CD4-positive, alpha-beta memory T cell (primary cell): ENCODE results near the gene MIOX. TPM values are rescaled to one million over a fixed set of nuclear protein-coding genes. Genes with fewer than 3 reads are reported as not detected.
"Not testable (repeated sequence)": the region's sequence is repeated elsewhere in the genome, so short reads cannot be mapped to it uniquely, and the experiment has no call there.

Experiments used
- CTCF ChIA-PET: fragments of 350-600 bp; sonication (Branson Sonifier 250); formaldehyde crosslinking; loops from one replicate; lab custom pipeline; 2021; ENCODE audit warnings: inconsistent platforms; ENCODE audit not compliant: partially characterized antibody; lab: Charles Lee
- POLR2A ChIA-PET: fragments of 350-600 bp; sonication (Branson Sonifier 250); formaldehyde crosslinking; loops from one replicate; lab custom pipeline; 2021; ENCODE audit not compliant: partially characterized antibody; lab: Charles Lee
- DNase-seq, 5 donors: peaks; one replicate each; pipeline versions ENCODE4 v3.0.0 to v3.0.0-alpha.2; 2020 to 2022; ENCODE audit warnings: mixed read lengths in 1 of 5
- H3K27ac ChIP-seq: one replicate; pipeline ENCODE4 v1.7.0; 2013; ENCODE audit warnings: low read depth, low read length
- H3K27me3 ChIP-seq: 2 replicates; pipeline ENCODE4 v1.7.0; 2013; ENCODE audit warnings: mild to moderate bottlenecking, low read length, moderate library complexity; ENCODE audit not compliant: insufficient read depth
- H3K36me3 ChIP-seq: 2 replicates; pipeline ENCODE4 v1.7.0; 2013; ENCODE audit warnings: mild to moderate bottlenecking, low read length, moderate library complexity; ENCODE audit not compliant: insufficient read depth
- H3K4me1 ChIP-seq: 2 replicates; pipeline ENCODE4 v1.7.0; 2013; ENCODE audit warnings: mild to moderate bottlenecking, low read length, moderate library complexity; ENCODE audit not compliant: insufficient read depth
- H3K4me3 ChIP-seq, 2 donors: one replicate each; pipeline ENCODE4 v1.7.0; 2013; ENCODE audit warnings: low read length in 2 of 2, mild to moderate bottlenecking in 1 of 2
- H3K9me3 ChIP-seq, 2 donors: one replicate each; pipeline ENCODE4 v1.7.0; 2013; ENCODE audit warnings: low read length in 2 of 2, control low read depth in 1 of 2; ENCODE audit not compliant: control insufficient read depth in 1 of 2
- H3K27ac Mint-ChIP-seq, 7 donors: one replicate each; pipeline ENCODE4 v1.8.0; 2020 to 2021; ENCODE audit warnings: mixed read lengths in 7 of 7, mild to moderate bottlenecking in 6 of 7, inconsistent platforms in 3 of 7, moderate library complexity in 3 of 7
- H3K27me3 Mint-ChIP-seq, 2 donors: one replicate each; pipeline ENCODE4 v1.8.0; 2020 to 2021; ENCODE audit warnings: mixed read lengths in 2 of 2
- H3K36me3 Mint-ChIP-seq, 2 donors: one replicate each; pipeline ENCODE4 v1.8.0; 2020 to 2021; ENCODE audit warnings: mixed read lengths in 2 of 2, inconsistent platforms in 1 of 2, mild to moderate bottlenecking in 1 of 2
- H3K4me1 Mint-ChIP-seq, 4 donors: one replicate each; pipeline ENCODE4 v1.8.0; 2020 to 2021; ENCODE audit warnings: mixed read lengths in 4 of 4, mild to moderate bottlenecking in 1 of 4
- H3K4me3 Mint-ChIP-seq, 8 donors: one replicate each; pipeline ENCODE4 v1.8.0; 2020 to 2021; ENCODE audit warnings: mixed read lengths in 8 of 8, mild to moderate bottlenecking in 7 of 8, moderate library complexity in 6 of 8, inconsistent platforms in 3 of 8
- H3K9me3 Mint-ChIP-seq, 8 donors: one replicate each; pipeline ENCODE4 v1.8.0; 2020 to 2021; ENCODE audit warnings: mixed read lengths in 8 of 8, mild to moderate bottlenecking in 5 of 8, inconsistent platforms in 3 of 8, moderate library complexity in 1 of 8
- intact Hi-C: fragments of 100-400 bp; cut with micrococcal nuclease; formaldehyde crosslinking; loops from one replicate; pipeline ENCODE4 v1.15.1; 2023
- polyA plus RNA-seq, 2 donors: library from polyadenylated mRNA; unstranded; fragments of 300-500 nt; fragmentation: Illumina TruSeq; gene quantifications; one replicate each; pipeline ENCODE4 v1.2.3, GENCODE V29; 2021
- total RNA-seq, 2 experiments: library from RNA; stranded (reverse); gene quantifications; one replicate each; pipeline ENCODE4 v1.2.3, GENCODE V29; 2021

The MIOX gene
- total and polyA plus RNA-seq, 4 experiments from 2014 or later, result not detected

- Histone ChIP-seq H3K4me1 (peaks cover 45% of the 10 kb centered on the region), H3K4me3 (no peak overlapping the region), H3K27ac (peak overlapping the region; percentile 96), H3K27me3 (no peaks in the 10 kb centered on the region), H3K36me3 (no peaks in the 10 kb centered on the region), H3K9me3 (no peaks in the 10 kb centered on the region)
- POLR2A ChIA-PET, result interaction anchor here (1.4 to 10.4 kb wide), 9 partner anchors 5 to 88 kb away, joined by 3 to 321 read pairs (median 16); partner anchors contain the start of genes KLHDC7B, LMF2, NCAPH2 and SCO2
- CTCF ChIA-PET, result no interaction called here
- Mint-ChIP-seq H3K4me3 (peak overlapping the region; percentile 5 to 87 (median 56)), H3K9me3 (peaks cover 0 to 3% (median 0%) of the 10 kb centered on the region in 8 donors), H3K27ac (peak overlapping the region; percentile 81 to 97 (median 88)), H3K36me3 (no peaks in the 10 kb centered on the region), H3K27me3 (no peaks in the 10 kb centered on the region), H3K4me1 (peaks cover 11 to 43% (median 30%) of the 10 kb centered on the region in 4 donors)
- DNase-seq, result no peak
- intact Hi-C loops, result no loop called here
Measured at GRCh38 chr22:50532824-50533796, 46.5 kb downstream of the MIOX start.

GRCh38 chr22:50533856-50534711 lies 47.4 kb downstream of the MIOX start:
- CTCF ChIA-PET, result interaction anchor here (0.8 to 2.3 kb wide), 2 partner anchors 8 to 87 kb away, joined by 4 to 8 read pairs; partner anchors contain the start of gene SCO2
- H3K9me3 ChIP-seq, intact Hi-C loops, H3K36me3 Mint-ChIP-seq, H3K27me3 Mint-ChIP-seq, H3K4me3 ChIP-seq, H3K9me3 Mint-ChIP-seq, H3K36me3 ChIP-seq, H3K27me3 ChIP-seq: not testable (repeated sequence)
- peak overlapping the region; percentile 7 for H3K27ac ChIP-seq
- DNase-seq, result peak in 2 of 5 donors; percentile 24 to 29
- H3K27ac Mint-ChIP-seq, result peak overlapping the region; percentile 71 to 97 (median 88)
- H3K4me1 ChIP-seq, result peaks cover 45% of the 10 kb centered on the region
- H3K4me3 Mint-ChIP-seq, result peak overlapping the region; percentile 34 to 81 (median 56)
- peaks cover 13 to 39% (median 30%) of the 10 kb centered on the region in 4 donors for H3K4me1 Mint-ChIP-seq
- POLR2A ChIA-PET, result interaction anchor here (1.4 to 10.4 kb wide), 4 partner anchors 6 to 64 kb away, joined by 3 to 321 read pairs (median 22); partner anchors contain the start of genes KLHDC7B, SCO2 and TYMP

GRCh38 chr22:50535113-50535512 lies 48.5 kb downstream of the MIOX start:
- Mint-ChIP-seq H3K4me1 (peaks cover 17 to 49% (median 38%) of the 10 kb centered on the region in 4 donors), H3K27me3 (no peaks in the 10 kb centered on the region), H3K27ac (peak overlapping the region in 3 of 7 donors; percentile 37 to 81 (median 47)), H3K36me3 (no peaks in the 10 kb centered on the region), H3K9me3 (peaks cover 0 to 3% (median 0%) of the 10 kb centered on the region in 8 donors), H3K4me3 (no peak overlapping the region)
- H3K27me3 ChIP-seq, result no peaks in the 10 kb centered on the region
- peaks cover 46% of the 10 kb centered on the region for H3K4me1 ChIP-seq
- DNase-seq, result no peak
- CTCF ChIA-PET, result interaction anchor here (1.7 to 9.2 kb wide), 3 partner anchors 8 to 86 kb away, joined by 3 to 135 read pairs (median 8); partner anchors contain the start of genes SCO2 and TYMP
- POLR2A ChIA-PET, result interaction anchor here (1.4 to 10.4 kb wide), 3 partner anchors 7 to 86 kb away, joined by 4 to 321 read pairs (median 27); partner anchors contain the start of genes SCO2 and TYMP
- no peaks in the 10 kb centered on the region for H3K36me3 ChIP-seq
- H3K27ac ChIP-seq, result no peak overlapping the region
- H3K9me3 ChIP-seq, result no peaks in the 10 kb centered on the region
- intact Hi-C loops, result no loop called here
- H3K4me3 ChIP-seq, result no peak overlapping the region

DNA sequence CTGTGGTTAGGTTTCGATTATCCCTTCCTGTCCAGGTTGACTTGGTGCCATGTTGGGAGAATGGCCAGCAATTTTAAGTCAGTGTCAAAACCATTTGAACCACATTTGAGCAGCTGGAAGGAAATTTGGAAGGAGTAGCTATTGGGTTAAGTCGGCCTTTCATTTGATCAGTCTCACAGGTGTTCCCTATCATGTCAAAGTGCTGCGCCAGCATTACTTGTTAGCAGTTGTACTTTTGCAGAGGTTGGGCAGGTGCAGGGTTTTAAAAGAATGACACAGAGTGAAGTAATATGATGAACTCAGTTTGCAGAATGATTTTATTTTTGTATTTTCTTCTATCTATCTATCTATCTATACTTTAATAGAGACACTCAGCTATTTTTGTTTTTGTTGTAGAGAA lies 49.6 kb downstream of the MIOX start:
- Histone ChIP-seq H3K4me1 (peaks cover 50% of the 10 kb centered on the region), H3K36me3 (no peaks in the 10 kb centered on the region), H3K27ac (no peak overlapping the region), H3K9me3 (no peaks in the 10 kb centered on the region), H3K27me3 (no peaks in the 10 kb centered on the region), H3K4me3 (no peak overlapping the region)
- Mint-ChIP-seq H3K9me3 (peaks cover 0 to 1% (median 0%) of the 10 kb centered on the region in 8 donors), H3K27me3 (no peaks in the 10 kb centered on the region), H3K4me3 (peak overlapping the region in 2 of 8 donors; percentile 20 to 24), H3K36me3 (no peaks in the 10 kb centered on the region), H3K4me1 (peaks cover 19 to 56% (median 46%) of the 10 kb centered on the region in 4 donors), H3K27ac (peak overlapping the region in 6 of 7 donors; percentile 22 to 97 (median 52))
- intact Hi-C loops, result no loop called here
- ChIA-PET POLR2A (interaction anchor here (0.6 to 10.4 kb wide), 3 partner anchors 8 to 140 kb away, joined by 3 to 321 read pairs (median 6); partner anchors contain the start of genes SCO2, SYCE3 and TYMP), CTCF (interaction anchor here (1.3 to 9.2 kb wide), 5 partner anchors 9 to 85 kb away, joined by 3 to 135 read pairs (median 7); partner anchors contain the start of genes SCO2, SYCE3 and TYMP)
- DNase-seq, result no peak

DNA sequence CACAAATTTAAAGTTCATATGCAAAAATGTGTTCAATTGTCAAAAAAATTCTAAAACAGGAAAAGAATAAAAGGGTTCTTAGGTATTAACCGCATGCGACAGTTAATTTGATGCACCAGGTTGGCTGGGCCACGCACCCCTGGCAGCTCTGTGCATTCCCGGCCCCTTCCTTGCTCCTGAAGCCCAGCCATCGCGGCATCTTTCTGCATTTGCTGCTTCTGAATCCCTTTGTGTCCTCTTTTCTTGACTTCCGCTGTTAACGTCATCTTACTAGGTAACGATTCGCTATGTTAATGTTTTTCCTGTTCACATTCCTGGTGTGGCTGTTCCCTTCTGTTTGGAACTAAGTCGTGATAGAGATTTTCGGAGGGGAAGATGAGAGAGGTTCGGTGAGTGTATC lies 51.1 kb downstream of the MIOX start:
- Mint-ChIP-seq H3K4me1 (peaks cover 25 to 61% (median 49%) of the 10 kb centered on the region in 4 donors), H3K27ac (peak overlapping the region; percentile 86 to 100 (median 96)), H3K4me3 (peak overlapping the region in 6 of 8 donors; percentile 49 to 70 (median 60)), H3K36me3 (no peaks in the 10 kb centered on the region), H3K27me3 (no peaks in the 10 kb centered on the region), H3K9me3 (peaks cover 0 to 1% (median 0%) of the 10 kb centered on the region in 8 donors)
- DNase-seq, result no peak
- intact Hi-C loops, result no loop called here
- no peak overlapping the region for H3K4me3 ChIP-seq
- H3K36me3 ChIP-seq, result no peaks in the 10 kb centered on the region
- H3K27me3 ChIP-seq, result no peaks in the 10 kb centered on the region
- H3K4me1 ChIP-seq, result peaks cover 41% of the 10 kb centered on the region
- POLR2A ChIA-PET, result interaction anchor here (2.3 to 10.4 kb wide), 5 partner anchors 10 to 347 kb away, joined by 12 to 321 read pairs (median 52); partner anchors contain the start of genes SCO2 and TYMP
- no peaks in the 10 kb centered on the region for H3K9me3 ChIP-seq
- H3K27ac ChIP-seq, result peak overlapping the region; percentile 99
- CTCF ChIA-PET, result interaction anchor here (1.2 to 9.2 kb wide), 4 partner anchors 10 to 83 kb away, joined by 4 to 135 read pairs (median 18); partner anchors contain the start of genes SCO2, SYCE3 and TYMP
